Glutamatergic neuron (in vitro differentiated cells): Measurements from ENCODE around the gene FAM111B. TPM values are rescaled to one million over a fixed set of nuclear protein-coding genes. Genes with fewer than 3 reads are reported as not detected.

Experiments
- DNase-seq: peaks from one replicate; pipeline ENCODE4 v3.0.0; 2022
- H3K27ac Mint-ChIP-seq: one replicate; pipeline ENCODE4 v1.8.0; 2020; ENCODE audit warnings: mild to moderate bottlenecking, mixed read lengths, inconsistent platforms; ENCODE audit not compliant: unreplicated experiment
- H3K27me3 Mint-ChIP-seq: one replicate; pipeline ENCODE4 v1.8.0; 2020; ENCODE audit warnings: mild to moderate bottlenecking, moderate library complexity, mixed read lengths, inconsistent platforms; ENCODE audit not compliant: unreplicated experiment
- H3K36me3 Mint-ChIP-seq: one replicate; pipeline ENCODE4 v1.8.0; 2020; ENCODE audit warnings: mild to moderate bottlenecking, mixed read lengths, inconsistent platforms; ENCODE audit not compliant: unreplicated experiment
- H3K4me1 Mint-ChIP-seq: one replicate; pipeline ENCODE4 v1.8.0; 2020; ENCODE audit warnings: mild to moderate bottlenecking, low read depth, mixed read lengths, inconsistent platforms; ENCODE audit not compliant: unreplicated experiment
- H3K4me3 Mint-ChIP-seq: one replicate; pipeline ENCODE4 v1.8.0; 2020; ENCODE audit warnings: mild to moderate bottlenecking, mixed read lengths, inconsistent platforms; ENCODE audit not compliant: unreplicated experiment
- H3K9me3 Mint-ChIP-seq: one replicate; pipeline ENCODE4 v1.8.0; 2020; ENCODE audit warnings: mild to moderate bottlenecking, moderate library complexity, mixed read lengths, inconsistent platforms; ENCODE audit not compliant: unreplicated experiment
- total RNA-seq: library from RNA; stranded (reverse); fragmentation: NEBNext Ultra II Directional; extraction: Animal tissue kit (Norgen Biotek cat#: 25700); gene quantifications from one replicate; pipeline ENCODE4 v1.2.1, GENCODE V29; 2021; ENCODE audit not compliant: unreplicated experiment
- TF ChIP-seq, protein P1 (sequence below): fragments of 200-600 bp; sonication (generic); IDR thresholded peaks from one replicate; pipeline ENCODE4 v1.5.0; 2021; ENCODE audit not compliant: partially characterized antibody, unreplicated experiment

Gene FAM111B
- total RNA-seq, 1 donor from 2014 or later: 6.4 TPM

DNA sequence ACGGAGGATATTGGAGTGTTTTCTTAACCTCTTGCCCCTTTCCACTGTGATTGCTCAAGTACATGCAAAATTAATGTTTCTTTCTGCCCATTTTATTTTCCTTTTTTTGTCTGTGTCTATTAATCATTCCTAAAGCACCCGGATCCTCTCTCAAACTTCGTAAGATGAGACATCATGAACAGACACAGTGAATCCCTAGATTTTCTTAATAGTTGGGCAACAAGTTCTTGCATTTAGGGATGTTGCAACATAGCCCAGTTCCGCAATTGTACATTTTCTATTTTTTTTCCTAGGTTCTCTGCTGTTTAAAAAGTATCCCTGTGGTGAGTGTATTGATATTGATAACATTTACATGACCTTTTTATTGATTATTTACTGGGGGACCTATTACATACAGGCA lies 38.5 kb downstream of the FAM111B start:
- Mint-ChIP-seq H3K27me3 (peaks cover 11% of the 10 kb centered on the region), H3K36me3 (no peaks in the 10 kb centered on the region), H3K9me3 (no peaks in the 10 kb centered on the region), H3K4me1 (peaks cover 3% of the 10 kb centered on the region), H3K27ac (no peak overlapping the region), H3K4me3 (no peak overlapping the region)
- TF ChIP-seq, protein P1, sequence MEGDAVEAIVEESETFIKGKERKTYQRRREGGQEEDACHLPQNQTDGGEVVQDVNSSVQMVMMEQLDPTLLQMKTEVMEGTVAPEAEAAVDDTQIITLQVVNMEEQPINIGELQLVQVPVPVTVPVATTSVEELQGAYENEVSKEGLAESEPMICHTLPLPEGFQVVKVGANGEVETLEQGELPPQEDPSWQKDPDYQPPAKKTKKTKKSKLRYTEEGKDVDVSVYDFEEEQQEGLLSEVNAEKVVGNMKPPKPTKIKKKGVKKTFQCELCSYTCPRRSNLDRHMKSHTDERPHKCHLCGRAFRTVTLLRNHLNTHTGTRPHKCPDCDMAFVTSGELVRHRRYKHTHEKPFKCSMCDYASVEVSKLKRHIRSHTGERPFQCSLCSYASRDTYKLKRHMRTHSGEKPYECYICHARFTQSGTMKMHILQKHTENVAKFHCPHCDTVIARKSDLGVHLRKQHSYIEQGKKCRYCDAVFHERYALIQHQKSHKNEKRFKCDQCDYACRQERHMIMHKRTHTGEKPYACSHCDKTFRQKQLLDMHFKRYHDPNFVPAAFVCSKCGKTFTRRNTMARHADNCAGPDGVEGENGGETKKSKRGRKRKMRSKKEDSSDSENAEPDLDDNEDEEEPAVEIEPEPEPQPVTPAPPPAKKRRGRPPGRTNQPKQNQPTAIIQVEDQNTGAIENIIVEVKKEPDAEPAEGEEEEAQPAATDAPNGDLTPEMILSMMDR: no peak
- DNase-seq: no peak

- no peaks in the 10 kb centered on the region for H3K36me3 Mint-ChIP-seq
- H3K27me3 Mint-ChIP-seq: no peaks in the 10 kb centered on the region
- H3K4me1 Mint-ChIP-seq: no peaks in the 10 kb centered on the region
- no peak for DNase-seq
- H3K9me3 Mint-ChIP-seq: no peaks in the 10 kb centered on the region
- TF ChIP-seq, protein P1: no peak
- H3K4me3 Mint-ChIP-seq: no peak overlapping the region
- no peak overlapping the region for H3K27ac Mint-ChIP-seq
Measured at GRCh38 chr11:59151761-59152160, 44.7 kb downstream of the FAM111B start.

GRCh38 chr11:59152312-59152951 lies 45.4 kb downstream of the FAM111B start:
- DNase-seq: no peak
- Mint-ChIP-seq H3K27me3 (no peaks in the 10 kb centered on the region), H3K27ac (no peak overlapping the region), H3K4me3 (no peak overlapping the region), H3K4me1 (no peaks in the 10 kb centered on the region), H3K36me3 (no peaks in the 10 kb centered on the region), H3K9me3 (no peaks in the 10 kb centered on the region)
- TF ChIP-seq, protein P1: no peak

GRCh38 chr11:59154610-59155009 lies 47.6 kb downstream of the FAM111B start:
- TF ChIP-seq, protein P1: no peak
- no peak overlapping the region for H3K4me3 Mint-ChIP-seq
- no peaks in the 10 kb centered on the region for H3K9me3 Mint-ChIP-seq
- H3K27ac Mint-ChIP-seq: no peak overlapping the region
- no peak for DNase-seq
- no peaks in the 10 kb centered on the region for H3K4me1 Mint-ChIP-seq
- H3K36me3 Mint-ChIP-seq: no peaks in the 10 kb centered on the region
- H3K27me3 Mint-ChIP-seq: peaks cover 1% of the 10 kb centered on the region

GRCh38 chr11:59157433-59157832 lies 50.4 kb downstream of the FAM111B start:
- H3K27me3 Mint-ChIP-seq: peaks cover 1% of the 10 kb centered on the region
- no peaks in the 10 kb centered on the region for H3K36me3 Mint-ChIP-seq
- no peak for DNase-seq
- no peaks in the 10 kb centered on the region for H3K9me3 Mint-ChIP-seq
- H3K4me1 Mint-ChIP-seq: no peaks in the 10 kb centered on the region
- TF ChIP-seq, protein P1: no peak
- H3K27ac Mint-ChIP-seq: no peak overlapping the region
- no peak overlapping the region for H3K4me3 Mint-ChIP-seq
